HCT116 (cell line): Measurements from ENCODE around the gene TTLL11. TPM values are rescaled to one million over a fixed set of nuclear protein-coding genes. Genes with fewer than 3 reads are reported as not detected.

Experiments
- ATAC-seq: fragments of 200-7000 bp; cut with Tn5 transposase; 2 replicates; pipeline ENCODE4 v1.9.1; 2020; ENCODE audit warnings: mild to moderate bottlenecking, moderate library complexity
- BruUV-seq: library from RNA; stranded (reverse); fragments of 400-500 nt; replicated peaks from 2 replicates; lab custom pipeline; 2021; lab: Mats Ljungman, UMichigan
- CTCF ChIA-PET: fragments of 300-600 bp; sonication (Branson Sonifier 250); formaldehyde crosslinking; loops from one replicate; lab custom pipeline; 2021; ENCODE audit warnings: antibody characterized with exemption; lab: Charles Lee
- POLR2A ChIA-PET: fragments of 300-600, 350-600 bp; sonication (Branson Sonifier 250); formaldehyde crosslinking; loops from one replicate; lab custom pipeline; 2021; ENCODE audit warnings: antibody characterized with exemption; lab: Charles Lee
- RAD21 ChIA-PET, 2 experiments: fragments of 300-600 bp; sonication (Branson Sonifier 250); formaldehyde crosslinking; loops; one replicate each; lab custom pipeline; 2023; ENCODE audit warnings: low total read pairs in 2 of 2; ENCODE audit not compliant: uncharacterized antibody in 2 of 2, unreplicated experiment in 2 of 2, low non-redundant PET in 1 of 2; lab: Charles Lee
- DNase-seq: peaks from one replicate; pipeline ENCODE4 v3.0.0-alpha.2; 2010; ENCODE audit warnings: low read depth, low spot score
- H2AFZ ChIP-seq: fragments of 200-600 bp; shearing (Covaris generic), sonication (generic); 2 replicates; pipeline ENCODE4 v1.6.1; 2017; ENCODE audit warnings: low read depth, mixed run types, mixed read lengths, antibody characterized with exemption, low read length; ENCODE audit not compliant: poor library complexity, severe bottlenecking
- H3K27ac ChIP-seq: 2 replicates; pipeline ENCODE4 v1.5.1; 2012; ENCODE audit warnings: low read depth, low read length
- H3K27me3 ChIP-seq: fragments of 200-600 bp; sonication (generic); 2 replicates; pipeline ENCODE4 v1.6.1; 2016; ENCODE audit warnings: mixed run types, low read length, mixed read lengths; ENCODE audit not compliant: insufficient read depth
- H3K36me3 ChIP-seq, 2 experiments: fragments of 200-500 bp in 1 of 2; fragments of 200-600 bp in 1 of 2; sonication (Bioruptor generic) in 1 of 2; sonication (generic) in 1 of 2; 2 replicates each; pipeline versions ENCODE4 v1.5.1 to v1.6.1; 2014 to 2016; ENCODE audit warnings: low read length in 2 of 2, inconsistent platforms in 1 of 2, mixed read lengths in 1 of 2, mixed run types in 1 of 2; ENCODE audit not compliant: insufficient read depth in 2 of 2, control insufficient read depth in 1 of 2
- H3K4me1 ChIP-seq, 2 experiments: fragments of 200-600 bp in 1 of 2; sonication (generic) in 1 of 2; 2 replicates each; pipeline versions ENCODE4 v1.5.1 to v1.6.1; 2012 to 2017; ENCODE audit warnings: low read length in 2 of 2, inconsistent platforms in 1 of 2, mild to moderate bottlenecking in 1 of 2, mixed read lengths in 1 of 2, mixed run types in 1 of 2, moderate library complexity in 1 of 2; ENCODE audit not compliant: insufficient read depth in 2 of 2, control insufficient read depth in 1 of 2
- H3K4me2 ChIP-seq: fragments of 200-600 bp; sonication (generic); 2 replicates; pipeline ENCODE4 v1.6.1; 2017; ENCODE audit warnings: mixed run types, low read length, mixed read lengths
- H3K4me3 ChIP-seq, 2 experiments: fragments of 200-600 bp in 1 of 2; sonication (generic) in 1 of 2; replicated peaks in 1 of 2; 2 replicates each; pipeline ENCODE4 v1.5.1; 2011 to 2016; ENCODE audit warnings: low read length in 2 of 2, control low read depth in 1 of 2, low read depth in 1 of 2, mild to moderate bottlenecking in 1 of 2, mixed read lengths in 1 of 2, mixed run types in 1 of 2
- H3K79me2 ChIP-seq: fragments of 200-600 bp; sonication (generic); 2 replicates; pipeline ENCODE4 v1.6.1; 2017; ENCODE audit warnings: mild to moderate bottlenecking, mixed run types, low read length, moderate library complexity, mixed read lengths; ENCODE audit not compliant: insufficient read depth
- H3K9ac ChIP-seq: fragments of 200-600 bp; sonication (generic); 2 replicates; pipeline ENCODE4 v1.6.1; 2016; ENCODE audit warnings: low read length, mixed read lengths
- H3K9me2 ChIP-seq: fragments of 200-600 bp; sonication (generic), shearing (Covaris generic); 2 replicates; pipeline ENCODE4 v1.6.1; 2017; ENCODE audit warnings: mixed run types, mild to moderate bottlenecking, moderate library complexity; ENCODE audit not compliant: insufficient read depth
- H3K9me3 ChIP-seq, 2 experiments: fragments of 200-500 bp in 1 of 2; fragments of 200-600 bp in 1 of 2; sonication (Bioruptor generic) in 1 of 2; sonication (generic) in 1 of 2; 2 replicates each; pipeline ENCODE4 v1.6.1; 2014 to 2017; ENCODE audit warnings: low read length in 2 of 2, mixed read lengths in 2 of 2, inconsistent platforms in 1 of 2, low read depth in 1 of 2, mild to moderate bottlenecking in 1 of 2, mixed run types in 1 of 2, moderate library complexity in 1 of 2; ENCODE audit not compliant: control insufficient read depth in 1 of 2, insufficient read depth in 1 of 2
- H4K20me1 ChIP-seq: fragments of 200-600 bp; sonication (generic), shearing (Covaris generic); 2 replicates; pipeline ENCODE4 v1.6.1; 2017; ENCODE audit warnings: mixed run types, mild to moderate bottlenecking, moderate library complexity; ENCODE audit not compliant: insufficient read depth
- CEBPB ChIP-seq: IDR thresholded peaks from 2 replicates; pipeline ENCODE4 v1.6.1; 2012; ENCODE audit warnings: low read depth
- ELF1 ChIP-seq: IDR thresholded peaks from 2 replicates; pipeline ENCODE4 v1.6.1; 2012; ENCODE audit warnings: low read depth, borderline replicate concordance
- EZH2 ChIP-seq: fragments of 200-600 bp; sonication (generic); IDR thresholded peaks from 2 replicates; pipeline ENCODE4 v1.6.1; 2017; ENCODE audit warnings: antibody characterized with exemption, mixed run types
- FOSL1 ChIP-seq: IDR thresholded peaks from 2 replicates; pipeline ENCODE4 v1.6.1; 2012; ENCODE audit warnings: low read depth
- MAX ChIP-seq: IDR thresholded peaks from 2 replicates; pipeline ENCODE4 v1.6.1; 2012
- ZFX ChIP-seq: fragments of 450-650 bp; IDR thresholded peaks from 2 replicates; pipeline ENCODE4 v1.6.1; 2017
- intact Hi-C: fragments of 100-400 bp; cut with micrococcal nuclease; formaldehyde crosslinking; loops from 2 replicates; pipeline ENCODE4 v1.10.0; 2022
- total RNA-seq: library from RNA; stranded (reverse); gene quantifications from one replicate; pipeline ENCODE4 v1.2.1, GENCODE V29; 2021; ENCODE audit not compliant: unreplicated experiment
- TF ChIP-seq, protein P1 (sequence below): IDR thresholded peaks from 2 replicates; pipeline ENCODE4 v1.6.1; 2012; ENCODE audit warnings: low read depth

Gene TTLL11
- total RNA-seq, 1 experiment from 2014 or later: 2.2 TPM

- no TSS peak for BruUV-seq
- H2AFZ ChIP-seq: no peak overlapping the region
- no peak overlapping the region for H3K9ac ChIP-seq
- intact Hi-C loops: no loop called here
- RAD21 ChIA-PET: interaction anchor here in 1 of 2 experiments (0.7 kb wide), 1 partner anchor 1622 kb away, joined by 3 read pairs; no protein-coding TSS in a partner anchor
- no peak overlapping the region for H3K4me2 ChIP-seq
- no peak for TF ChIP-seq MAX
- TF ChIP-seq, protein P1, sequence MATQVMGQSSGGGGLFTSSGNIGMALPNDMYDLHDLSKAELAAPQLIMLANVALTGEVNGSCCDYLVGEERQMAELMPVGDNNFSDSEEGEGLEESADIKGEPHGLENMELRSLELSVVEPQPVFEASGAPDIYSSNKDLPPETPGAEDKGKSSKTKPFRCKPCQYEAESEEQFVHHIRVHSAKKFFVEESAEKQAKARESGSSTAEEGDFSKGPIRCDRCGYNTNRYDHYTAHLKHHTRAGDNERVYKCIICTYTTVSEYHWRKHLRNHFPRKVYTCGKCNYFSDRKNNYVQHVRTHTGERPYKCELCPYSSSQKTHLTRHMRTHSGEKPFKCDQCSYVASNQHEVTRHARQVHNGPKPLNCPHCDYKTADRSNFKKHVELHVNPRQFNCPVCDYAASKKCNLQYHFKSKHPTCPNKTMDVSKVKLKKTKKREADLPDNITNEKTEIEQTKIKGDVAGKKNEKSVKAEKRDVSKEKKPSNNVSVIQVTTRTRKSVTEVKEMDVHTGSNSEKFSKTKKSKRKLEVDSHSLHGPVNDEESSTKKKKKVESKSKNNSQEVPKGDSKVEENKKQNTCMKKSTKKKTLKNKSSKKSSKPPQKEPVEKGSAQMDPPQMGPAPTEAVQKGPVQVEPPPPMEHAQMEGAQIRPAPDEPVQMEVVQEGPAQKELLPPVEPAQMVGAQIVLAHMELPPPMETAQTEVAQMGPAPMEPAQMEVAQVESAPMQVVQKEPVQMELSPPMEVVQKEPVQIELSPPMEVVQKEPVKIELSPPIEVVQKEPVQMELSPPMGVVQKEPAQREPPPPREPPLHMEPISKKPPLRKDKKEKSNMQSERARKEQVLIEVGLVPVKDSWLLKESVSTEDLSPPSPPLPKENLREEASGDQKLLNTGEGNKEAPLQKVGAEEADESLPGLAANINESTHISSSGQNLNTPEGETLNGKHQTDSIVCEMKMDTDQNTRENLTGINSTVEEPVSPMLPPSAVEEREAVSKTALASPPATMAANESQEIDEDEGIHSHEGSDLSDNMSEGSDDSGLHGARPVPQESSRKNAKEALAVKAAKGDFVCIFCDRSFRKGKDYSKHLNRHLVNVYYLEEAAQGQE: no peak
- no peak for TF ChIP-seq EZH2
- TF ChIP-seq FOSL1: no peak
- no peak for TF ChIP-seq ZFX
- TF ChIP-seq CEBPB: no peak
- no peak for TF ChIP-seq ELF1
- no peak for DNase-seq
- POLR2A ChIA-PET: no interaction called here
- H3K9me2 ChIP-seq: no peaks in the 10 kb centered on the region
- no peak overlapping the region for H3K27ac ChIP-seq
- CTCF ChIA-PET: no interaction called here
- H3K4me3 ChIP-seq: no peak overlapping the region
- H3K27me3 ChIP-seq: peaks cover 10% of the 10 kb centered on the region; the same call in 1 of the 2 replicates
- no peak for ATAC-seq
- H3K4me1 ChIP-seq: no peaks in the 10 kb centered on the region
- H3K9me3 ChIP-seq: no peaks in the 10 kb centered on the region
- H3K36me3 ChIP-seq: no peaks in the 10 kb centered on the region
- H3K79me2 ChIP-seq: no peaks in the 10 kb centered on the region
- H4K20me1 ChIP-seq: no peaks in the 10 kb centered on the region
These were observed 279.4 kb downstream of the TTLL11 start for GRCh38 chr9:121813519-121814210.
